Calu3 (cell line): ENCODE data around the gene EPHA3. TPM values are rescaled to one million over a fixed set of nuclear protein-coding genes. Genes with fewer than 3 reads are reported as not detected.

Experiments used
- BruUV-seq: library from RNA; stranded (reverse); fragments of 400-500 nt; replicated peaks from 2 replicates; lab custom pipeline; 2021; lab: Mats Ljungman, UMichigan
- CTCF ChIA-PET: fragments of 300-600 bp; sonication (Branson Sonifier 250); formaldehyde crosslinking; loops from one replicate; lab custom pipeline; 2022; ENCODE audit warnings: antibody characterized with exemption; lab: Charles Lee
- DNase-seq: peaks from one replicate; pipeline ENCODE4 v3.0.0; 2022
- H3K27ac Mint-ChIP-seq: one replicate; pipeline ENCODE4 v1.8.0; 2022; ENCODE audit warnings: mixed read lengths; ENCODE audit not compliant: unreplicated experiment
- H3K27me3 Mint-ChIP-seq: one replicate; pipeline ENCODE4 v1.8.0; 2022; ENCODE audit warnings: mixed read lengths; ENCODE audit not compliant: unreplicated experiment
- H3K36me3 Mint-ChIP-seq: one replicate; pipeline ENCODE4 v1.8.0; 2022; ENCODE audit warnings: mild to moderate bottlenecking, moderate library complexity, mixed read lengths; ENCODE audit not compliant: insufficient read depth, unreplicated experiment
- H3K4me1 Mint-ChIP-seq: one replicate; pipeline ENCODE4 v1.8.0; 2022; ENCODE audit warnings: mild to moderate bottlenecking, low read depth, mixed read lengths; ENCODE audit not compliant: unreplicated experiment
- H3K4me3 Mint-ChIP-seq: one replicate; pipeline ENCODE4 v1.8.0; 2022; ENCODE audit warnings: mild to moderate bottlenecking, low read depth, moderate library complexity, mixed read lengths; ENCODE audit not compliant: unreplicated experiment
- H3K9me3 Mint-ChIP-seq: one replicate; pipeline ENCODE4 v1.8.0; 2022; ENCODE audit warnings: low read depth, mixed read lengths; ENCODE audit not compliant: unreplicated experiment
- intact Hi-C: fragments of 100-400 bp; cut with micrococcal nuclease; formaldehyde crosslinking; loops from one replicate; pipeline ENCODE4 v1.10.0; 2022; ENCODE audit not compliant: unreplicated experiment
- total RNA-seq: library from RNA; stranded (reverse); gene quantifications from 2 replicates; pipeline ENCODE4 v1.2.3, GENCODE V29; 2022
- TF ChIP-seq, protein P1 (sequence below): fragments of 200-600 bp; IDR thresholded peaks from one replicate; pipeline ENCODE4 v1.8.0; 2022; ENCODE audit warnings: antibody characterized with exemption; ENCODE audit not compliant: unreplicated experiment

Gene EPHA3
- total RNA-seq, 1 experiment from 2014 or later: 31.6 TPM

- intact Hi-C loops: no loop called here
- TF ChIP-seq, protein P1, sequence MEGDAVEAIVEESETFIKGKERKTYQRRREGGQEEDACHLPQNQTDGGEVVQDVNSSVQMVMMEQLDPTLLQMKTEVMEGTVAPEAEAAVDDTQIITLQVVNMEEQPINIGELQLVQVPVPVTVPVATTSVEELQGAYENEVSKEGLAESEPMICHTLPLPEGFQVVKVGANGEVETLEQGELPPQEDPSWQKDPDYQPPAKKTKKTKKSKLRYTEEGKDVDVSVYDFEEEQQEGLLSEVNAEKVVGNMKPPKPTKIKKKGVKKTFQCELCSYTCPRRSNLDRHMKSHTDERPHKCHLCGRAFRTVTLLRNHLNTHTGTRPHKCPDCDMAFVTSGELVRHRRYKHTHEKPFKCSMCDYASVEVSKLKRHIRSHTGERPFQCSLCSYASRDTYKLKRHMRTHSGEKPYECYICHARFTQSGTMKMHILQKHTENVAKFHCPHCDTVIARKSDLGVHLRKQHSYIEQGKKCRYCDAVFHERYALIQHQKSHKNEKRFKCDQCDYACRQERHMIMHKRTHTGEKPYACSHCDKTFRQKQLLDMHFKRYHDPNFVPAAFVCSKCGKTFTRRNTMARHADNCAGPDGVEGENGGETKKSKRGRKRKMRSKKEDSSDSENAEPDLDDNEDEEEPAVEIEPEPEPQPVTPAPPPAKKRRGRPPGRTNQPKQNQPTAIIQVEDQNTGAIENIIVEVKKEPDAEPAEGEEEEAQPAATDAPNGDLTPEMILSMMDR: no peak
- no peak overlapping the region for H3K27ac Mint-ChIP-seq
- no peak overlapping the region for H3K4me3 Mint-ChIP-seq
- H3K27me3 Mint-ChIP-seq: no peaks in the 10 kb centered on the region
- CTCF ChIA-PET: no interaction called here
- BruUV-seq: no TSS peak
- DNase-seq: no peak
- no peaks in the 10 kb centered on the region for H3K9me3 Mint-ChIP-seq
- no peaks in the 10 kb centered on the region for H3K36me3 Mint-ChIP-seq
- H3K4me1 Mint-ChIP-seq: no peaks in the 10 kb centered on the region
Observed at GRCh38 chr3:89179355-89180001, 72.1 kb downstream of the EPHA3 start.

GRCh38 chr3:89180334-89180733 lies 72.9 kb downstream of the EPHA3 start:
- Mint-ChIP-seq H3K4me1 (no peaks in the 10 kb centered on the region), H3K36me3 (no peaks in the 10 kb centered on the region), H3K4me3 (no peak overlapping the region), H3K27ac (no peak overlapping the region), H3K9me3 (no peaks in the 10 kb centered on the region), H3K27me3 (no peaks in the 10 kb centered on the region)
- intact Hi-C loops: no loop called here
- CTCF ChIA-PET: no interaction called here
- no peak for DNase-seq
- BruUV-seq: no TSS peak
- TF ChIP-seq, protein P1: no peak

- H3K4me1 Mint-ChIP-seq: peaks cover 9% of the 10 kb centered on the region
- no peaks in the 10 kb centered on the region for H3K9me3 Mint-ChIP-seq
- no peak overlapping the region for H3K27ac Mint-ChIP-seq
- no peak overlapping the region for H3K4me3 Mint-ChIP-seq
- TF ChIP-seq, protein P1: no peak
- no peaks in the 10 kb centered on the region for H3K36me3 Mint-ChIP-seq
- no peak for DNase-seq
- intact Hi-C loops: no loop called here
- CTCF ChIA-PET: no interaction called here
- BruUV-seq: no TSS peak
- H3K27me3 Mint-ChIP-seq: no peaks in the 10 kb centered on the region
Observed at GRCh38 chr3:89182056-89182455, 74.6 kb downstream of the EPHA3 start.

GRCh38 chr3:89184151-89184995 lies 77.0 kb downstream of the EPHA3 start:
- intact Hi-C loops: no loop called here
- no peaks in the 10 kb centered on the region for H3K9me3 Mint-ChIP-seq
- no peak for DNase-seq
- no peak overlapping the region for H3K27ac Mint-ChIP-seq
- no TSS peak for BruUV-seq
- H3K36me3 Mint-ChIP-seq: no peaks in the 10 kb centered on the region
- no peaks in the 10 kb centered on the region for H3K27me3 Mint-ChIP-seq
- CTCF ChIA-PET: interaction anchor here (1.1 kb wide), 1 partner anchor 11 kb away, joined by 3 read pairs; no protein-coding TSS in a partner anchor
- no peak overlapping the region for H3K4me3 Mint-ChIP-seq
- TF ChIP-seq, protein P1: no peak
- H3K4me1 Mint-ChIP-seq: peaks cover 9% of the 10 kb centered on the region
